K562 (cell line): ENCODE data around the gene NKIRAS2. TPM values are rescaled to one million over a fixed set of nuclear protein-coding genes. Genes with fewer than 3 reads are reported as not detected.

Experiments used
- polyA plus RNA-seq, 8 experiments: library from polyadenylated mRNA; depleted of rRNA in 4 of 8; stranded (reverse) in 5 of 8; unstranded in 3 of 8; fragments of >200 nt; fragmentation: Nextera tagmentation in 2 of 8; fragmentation: Illumina TruSeq in 1 of 8; extraction: Ambion mirVana in 2 of 8; extraction: Trizol in 1 of 8; gene quantifications; 2 replicates each; pipeline versions ENCODE4 v1.2.1 to v1.2.3, GENCODE V29; 2011 to 2014; ENCODE audit warnings: inconsistent platforms in 1 of 8, missing spikeins in 1 of 8
- total RNA-seq, 7 experiments: library from RNA; depleted of rRNA in 6 of 7; stranded (reverse); fragments of >200 nt in 6 of 7; fragmentation: Illumina TruSeq in 2 of 7; extraction: Trizol in 2 of 7; gene quantifications; 2 replicates each; pipeline versions ENCODE4 v1.2.1 to v1.2.3, GENCODE V29; 2011 to 2021; ENCODE audit warnings: low replicate concordance in 1 of 7
- TF ChIP-seq, protein P1 (sequence below): sonication (generic); formaldehyde crosslinking; IDR thresholded peaks from 2 replicates; pipeline ENCODE4 v1.8.0; 2023; ENCODE audit warnings: missing genetic modification reagents, mild to moderate bottlenecking, borderline replicate concordance

The NKIRAS2 gene
- total and polyA plus RNA-seq, 9 of the 15 experiments (the other 6 are each of a cell fraction or from before 2014, with no cell fraction given), result 10.1 to 65.5 (median 29.8) TPM

DNA sequence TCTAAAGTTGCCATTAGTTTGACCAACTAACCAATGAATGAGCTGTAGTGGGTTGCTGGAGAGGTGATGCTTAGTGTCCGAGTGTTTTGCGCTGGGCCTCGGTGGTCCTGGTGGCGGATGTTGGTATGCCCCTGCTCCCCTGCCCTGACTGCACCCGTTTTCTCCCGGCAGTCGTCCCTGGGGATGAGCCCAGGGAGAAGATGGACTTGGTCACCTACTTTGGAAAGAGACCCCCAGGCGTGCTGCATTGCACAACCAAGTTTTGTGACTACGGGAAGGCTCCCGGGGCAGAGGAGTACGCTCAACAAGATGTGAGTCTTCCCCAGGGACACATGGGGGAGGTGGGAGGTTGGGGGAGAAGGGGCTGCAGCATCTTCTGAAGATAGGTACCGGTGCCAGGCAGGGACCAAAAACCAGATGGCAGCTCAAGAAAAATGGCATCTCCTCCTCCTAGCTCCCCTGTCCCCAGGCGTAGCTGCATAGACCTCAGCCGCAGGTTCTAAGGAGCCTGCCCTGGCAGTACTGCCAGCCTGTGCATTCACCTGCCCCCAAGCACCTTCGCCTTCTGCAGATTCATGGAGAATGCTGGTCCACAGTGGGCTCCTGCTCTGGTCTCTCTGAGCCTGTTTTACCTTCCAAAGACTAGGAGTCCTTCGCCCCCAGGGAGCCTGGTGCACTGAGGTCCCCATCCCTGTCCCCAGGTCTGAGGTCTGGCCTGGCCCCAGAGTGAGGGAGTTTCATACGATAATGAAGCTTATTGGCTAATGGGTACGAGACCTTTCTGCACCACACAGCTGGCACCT, 48.0 kb upstream of the NKIRAS2 start (continued):
- TF ChIP-seq, protein P1, sequence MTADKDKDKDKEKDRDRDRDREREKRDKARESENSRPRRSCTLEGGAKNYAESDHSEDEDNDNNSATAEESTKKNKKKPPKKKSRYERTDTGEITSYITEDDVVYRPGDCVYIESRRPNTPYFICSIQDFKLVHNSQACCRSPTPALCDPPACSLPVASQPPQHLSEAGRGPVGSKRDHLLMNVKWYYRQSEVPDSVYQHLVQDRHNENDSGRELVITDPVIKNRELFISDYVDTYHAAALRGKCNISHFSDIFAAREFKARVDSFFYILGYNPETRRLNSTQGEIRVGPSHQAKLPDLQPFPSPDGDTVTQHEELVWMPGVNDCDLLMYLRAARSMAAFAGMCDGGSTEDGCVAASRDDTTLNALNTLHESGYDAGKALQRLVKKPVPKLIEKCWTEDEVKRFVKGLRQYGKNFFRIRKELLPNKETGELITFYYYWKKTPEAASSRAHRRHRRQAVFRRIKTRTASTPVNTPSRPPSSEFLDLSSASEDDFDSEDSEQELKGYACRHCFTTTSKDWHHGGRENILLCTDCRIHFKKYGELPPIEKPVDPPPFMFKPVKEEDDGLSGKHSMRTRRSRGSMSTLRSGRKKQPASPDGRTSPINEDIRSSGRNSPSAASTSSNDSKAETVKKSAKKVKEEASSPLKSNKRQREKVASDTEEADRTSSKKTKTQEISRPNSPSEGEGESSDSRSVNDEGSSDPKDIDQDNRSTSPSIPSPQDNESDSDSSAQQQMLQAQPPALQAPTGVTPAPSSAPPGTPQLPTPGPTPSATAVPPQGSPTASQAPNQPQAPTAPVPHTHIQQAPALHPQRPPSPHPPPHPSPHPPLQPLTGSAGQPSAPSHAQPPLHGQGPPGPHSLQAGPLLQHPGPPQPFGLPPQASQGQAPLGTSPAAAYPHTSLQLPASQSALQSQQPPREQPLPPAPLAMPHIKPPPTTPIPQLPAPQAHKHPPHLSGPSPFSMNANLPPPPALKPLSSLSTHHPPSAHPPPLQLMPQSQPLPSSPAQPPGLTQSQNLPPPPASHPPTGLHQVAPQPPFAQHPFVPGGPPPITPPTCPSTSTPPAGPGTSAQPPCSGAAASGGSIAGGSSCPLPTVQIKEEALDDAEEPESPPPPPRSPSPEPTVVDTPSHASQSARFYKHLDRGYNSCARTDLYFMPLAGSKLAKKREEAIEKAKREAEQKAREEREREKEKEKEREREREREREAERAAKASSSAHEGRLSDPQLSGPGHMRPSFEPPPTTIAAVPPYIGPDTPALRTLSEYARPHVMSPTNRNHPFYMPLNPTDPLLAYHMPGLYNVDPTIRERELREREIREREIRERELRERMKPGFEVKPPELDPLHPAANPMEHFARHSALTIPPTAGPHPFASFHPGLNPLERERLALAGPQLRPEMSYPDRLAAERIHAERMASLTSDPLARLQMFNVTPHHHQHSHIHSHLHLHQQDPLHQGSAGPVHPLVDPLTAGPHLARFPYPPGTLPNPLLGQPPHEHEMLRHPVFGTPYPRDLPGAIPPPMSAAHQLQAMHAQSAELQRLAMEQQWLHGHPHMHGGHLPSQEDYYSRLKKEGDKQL (CRISPR knock-in tag), result no peak
- TF ChIP-seq, all 486 proteins: peak for 4
